Gastrocnemius medialis (tissue), 4 donors: ENCODE results near the gene OR5M11. TPM values are rescaled to one million over a fixed set of nuclear protein-coding genes. Genes with fewer than 3 reads are reported as not detected.

Experiments used
- ATAC-seq, 2 donors: fragments of 150-250 bp; one replicate each; pipeline ENCODE4 v1.9.1; 2016
- DNase-seq, 2 donors: peaks; one replicate each; pipeline ENCODE4 v3.0.0-alpha.2; 2019
- H3K27ac ChIP-seq, 4 donors: fragments of 200-600 bp; sonication (generic); 1 replicate in 1 of 4; 2 replicates in 3 of 4; pipeline ENCODE4 v1.5.1; 2016 to 2018; ENCODE audit warnings: mild to moderate bottlenecking in 2 of 4, moderate library complexity in 1 of 4
- H3K27me3 ChIP-seq, 3 donors: fragments of 200-600 bp; sonication (generic) in 2 of 3; 1 replicate in 1 of 3; 2 replicates in 2 of 3; pipeline versions ENCODE4 v1.5.1 to v1.6.0; 2016 to 2019; ENCODE audit warnings: mild to moderate bottlenecking in 1 of 3, moderate library complexity in 1 of 3
- H3K36me3 ChIP-seq, 2 donors: fragments of 200-600 bp; sonication (generic) in 1 of 2; one replicate each; pipeline ENCODE4 v1.5.1; 2017 to 2018
- H3K4me1 ChIP-seq, 2 donors: fragments of 200-600 bp; sonication (generic) in 1 of 2; one replicate each; pipeline ENCODE4 v1.5.1; 2016 to 2017; ENCODE audit warnings: mild to moderate bottlenecking in 2 of 2
- H3K4me3 ChIP-seq, 4 donors: fragments of 200-600 bp; sonication (generic) in 3 of 4; 1 replicate in 1 of 4; 2 replicates in 3 of 4; pipeline ENCODE4 v1.5.1; 2016 to 2019; ENCODE audit warnings: mild to moderate bottlenecking in 2 of 4
- H3K9me3 ChIP-seq, 3 donors: fragments of 200-600 bp; sonication (generic) in 2 of 3; 1 replicate in 1 of 3; 2 replicates in 2 of 3; pipeline ENCODE4 v1.5.1; 2016 to 2019
- CTCF ChIP-seq, 5 experiments: fragments of 450-650 bp in 3 of 5; fragments of 200-600 bp in 2 of 5; sonication (generic) in 2 of 5; IDR thresholded peaks in 4 of 5; conservative IDR thresholded peaks in 1 of 5; 1 replicate in 4 of 5; 2 replicates in 1 of 5; pipeline ENCODE4 v1.5.1; 2016 to 2019; ENCODE audit warnings: antibody characterized with exemption in 5 of 5, mild to moderate bottlenecking in 3 of 5, moderate library complexity in 3 of 5
- POLR2A ChIP-seq, 2 donors: fragments of 450-650 bp; IDR thresholded peaks; one replicate each; pipeline ENCODE4 v1.6.1; 2017; ENCODE audit warnings: antibody characterized with exemption in 2 of 2, mild to moderate bottlenecking in 2 of 2, moderate library complexity in 2 of 2
- in situ Hi-C, 4 donors: fragments of 200-750 bp; cut with MboI; loops; one replicate each; pipeline versions ENCODE4 v1.15.0 to v1.8.0; 2017; ENCODE audit warnings: low sequenced_read_pairs in 4 of 4
- intact Hi-C: fragments of 100-400 bp; cut with DNase I; formaldehyde crosslinking; loops from one replicate; pipeline ENCODE4 v1.15.1; 2023; ENCODE audit warnings: low total_unique reads
- total RNA-seq, 4 donors: library from RNA; depleted of rRNA; stranded (reverse); fragments of >200 nt; gene quantifications; one replicate each; pipeline versions ENCODE4 v1.1.0 to v1.2.3, GENCODE V29; 2016

Gene OR5M11
- total RNA-seq, 4 donors from 2014 or later = not detected

DNA sequence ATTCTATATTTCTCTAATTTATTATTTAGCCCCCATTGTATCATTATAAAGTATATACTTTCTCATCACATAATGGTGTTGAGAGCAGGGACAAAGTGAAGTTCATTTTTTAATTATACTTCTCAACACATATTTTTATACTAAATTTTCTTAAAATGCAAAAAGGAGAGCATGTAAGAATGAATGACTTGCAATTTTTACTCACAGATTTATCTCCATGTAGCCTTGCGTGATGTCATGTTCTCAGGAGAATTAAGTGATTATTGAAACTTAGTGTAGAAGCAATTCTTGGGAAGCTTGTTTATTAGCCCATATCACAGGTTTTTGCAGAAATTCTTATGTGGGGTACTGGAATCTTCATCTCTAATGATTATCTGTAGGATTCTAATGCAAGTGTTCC is 682 bp upstream of the OR5M11 start:
- in situ Hi-C loops (no loop called here), intact Hi-C loops (no loop called here)
- TF ChIP-seq CTCF (IDR thresholded peaks at IDR 0.05 in 4 of 5, conservative IDR thresholded peaks at IDR 0.05 in 1 of 5) = no peak
- TF ChIP-seq POLR2A (IDR thresholded peaks at IDR 0.05) = no peak
- Histone ChIP-seq H3K9me3 (no peaks in the 10 kb centered on the region), H3K27ac (no peak overlapping the region), H3K4me1 (no peaks in the 10 kb centered on the region), H3K4me3 (no peak overlapping the region), H3K27me3 (no peaks in the 10 kb centered on the region), H3K36me3 (no peaks in the 10 kb centered on the region)
- no peak for ATAC-seq
- no peak for DNase-seq

GRCh38 chr11:56533054-56533740 is 9.9 kb downstream of the OR5M11 start:
- no peak for ATAC-seq
- no peak for DNase-seq
- Histone ChIP-seq H3K4me3 (no peak overlapping the region), H3K27ac (no peak overlapping the region), H3K27me3 (no peaks in the 10 kb centered on the region), H3K36me3 (no peaks in the 10 kb centered on the region), H3K9me3 (no peaks in the 10 kb centered on the region), H3K4me1 (no peaks in the 10 kb centered on the region)
- intact Hi-C loops (no loop called here), in situ Hi-C loops (no loop called here)
- TF ChIP-seq POLR2A (IDR thresholded peaks at IDR 0.05) (no peak), CTCF (IDR thresholded peaks at IDR 0.05 in 4 of 5, conservative IDR thresholded peaks at IDR 0.05 in 1 of 5) (no peak)

DNA sequence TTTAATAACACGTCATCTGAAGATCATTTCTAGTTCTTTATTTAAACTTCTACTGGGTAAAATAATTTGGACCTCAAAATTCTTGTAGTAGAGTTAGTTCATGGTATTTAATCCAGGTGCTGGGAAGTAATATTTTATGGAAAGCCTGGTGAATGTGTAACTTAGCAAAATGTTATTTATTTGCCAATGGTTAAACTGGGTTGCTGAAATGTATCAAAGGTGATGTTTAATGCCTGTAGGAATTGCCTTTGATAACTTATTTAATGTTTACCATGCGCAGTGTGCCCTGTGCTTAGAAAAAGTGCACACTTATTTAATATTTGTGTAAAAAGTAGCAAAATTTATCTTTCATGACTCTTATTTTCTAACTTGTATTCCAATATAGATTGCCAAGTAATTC is 11.2 kb downstream of the OR5M11 start:
- no peak for ATAC-seq
- no peaks in the 10 kb centered on the region for H3K4me1 ChIP-seq
- intact Hi-C loops = no loop called here

DNA sequence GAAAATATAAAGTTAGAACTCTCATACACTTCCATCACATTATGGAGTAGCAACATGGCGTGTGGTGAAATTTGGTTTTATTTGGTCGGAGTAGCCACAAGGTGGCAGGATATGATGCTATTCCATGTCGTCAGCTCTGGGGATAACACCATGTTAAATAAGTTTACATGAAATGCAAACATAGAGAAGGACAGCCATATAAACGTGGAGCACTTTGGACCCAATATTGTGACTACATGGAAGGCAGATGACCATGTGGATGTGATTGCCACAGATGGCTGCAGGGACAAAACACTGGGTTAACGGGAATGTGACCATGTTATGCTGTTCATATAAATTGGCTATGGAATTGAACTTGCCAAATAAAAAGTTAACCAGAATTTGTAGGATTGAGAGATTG is 21.0 kb downstream of the OR5M11 start:
- Histone ChIP-seq H3K9me3 (no peaks in the 10 kb centered on the region), H3K27me3 (no peaks in the 10 kb centered on the region), H3K4me1 (no peaks in the 10 kb centered on the region), H3K4me3 (no peak overlapping the region), H3K36me3 (no peaks in the 10 kb centered on the region), H3K27ac (no peak overlapping the region)
- no peak for DNase-seq
- intact Hi-C loops = no loop called here
- no peak for ATAC-seq
- in situ Hi-C loops = no loop called here
- TF ChIP-seq POLR2A (IDR thresholded peaks at IDR 0.05) (no peak), CTCF (IDR thresholded peaks at IDR 0.05 in 4 of 5, conservative IDR thresholded peaks at IDR 0.05 in 1 of 5) (no peak)

More for the DNA sequence above, 11.2 kb downstream of the OR5M11 start:
- in situ Hi-C loops = no loop called here
- no peaks in the 10 kb centered on the region for H3K9me3 ChIP-seq
- no peaks in the 10 kb centered on the region for H3K36me3 ChIP-seq
- no peak overlapping the region for H3K4me3 ChIP-seq
- no peaks in the 10 kb centered on the region for H3K27me3 ChIP-seq
- no peak overlapping the region for H3K27ac ChIP-seq
- DNase-seq = no peak
- TF ChIP-seq POLR2A (IDR thresholded peaks at IDR 0.05) = no peak
- TF ChIP-seq CTCF (IDR thresholded peaks at IDR 0.05 in 4 of 5, conservative IDR thresholded peaks at IDR 0.05 in 1 of 5) = no peak

DNA sequence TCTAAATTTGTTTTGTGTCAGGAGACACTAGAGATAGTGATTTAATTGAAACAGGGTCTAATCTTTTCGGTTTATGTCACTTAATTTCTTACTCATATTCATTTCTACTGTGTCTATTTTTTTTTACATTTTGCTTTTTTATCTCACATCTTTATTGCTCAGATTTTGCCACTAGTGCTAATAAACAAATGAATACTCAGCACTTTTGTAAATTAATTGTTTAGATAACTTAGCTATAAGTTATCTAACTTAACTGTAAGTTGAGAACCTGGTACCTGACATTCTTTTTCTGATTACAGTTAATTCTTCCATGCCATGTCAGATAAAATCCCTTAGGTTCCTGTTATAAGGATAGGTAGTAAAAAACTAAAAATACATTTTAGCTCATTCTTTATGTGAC is 29.8 kb downstream of the OR5M11 start:
- ATAC-seq (no peak), DNase-seq (no peak)
- Histone ChIP-seq H3K4me1 (no peaks in the 10 kb centered on the region), H3K36me3 (no peaks in the 10 kb centered on the region), H3K27ac (no peak overlapping the region), H3K9me3 (no peaks in the 10 kb centered on the region), H3K27me3 (no peaks in the 10 kb centered on the region), H3K4me3 (no peak overlapping the region)
- TF ChIP-seq CTCF (IDR thresholded peaks at IDR 0.05 in 4 of 5, conservative IDR thresholded peaks at IDR 0.05 in 1 of 5) (no peak), POLR2A (IDR thresholded peaks at IDR 0.05) (no peak)
- intact Hi-C loops (no loop called here), in situ Hi-C loops (no loop called here)
